Mesenchymal stem cell (in vitro differentiated cells and primary cell): ENCODE measurements around the gene PRSS48.
A peak's percentile ranks its signal among the peaks of the same experiment; 100 is the strongest.

ENCODE experiments used
- DNase-seq: peaks from one replicate; pipeline ENCODE4 v3.0.0-alpha.2; 2013
- H2AFZ ChIP-seq: one replicate; pipeline ENCODE4 v1.6.1; 2013; ENCODE audit warnings: low read depth, mild to moderate bottlenecking, control low read depth, inconsistent platforms, low read length, moderate library complexity
- H2AK5ac ChIP-seq: 2 replicates; pipeline ENCODE4 v1.6.1; 2013; ENCODE audit warnings: low read length, moderate library complexity, mild to moderate bottlenecking, inconsistent platforms; ENCODE audit not compliant: severe bottlenecking
- H2BK120ac ChIP-seq: one replicate; pipeline ENCODE4 v1.6.1; 2013; ENCODE audit warnings: low read depth, mild to moderate bottlenecking, inconsistent platforms, low read length, moderate library complexity
- H2BK12ac ChIP-seq, 2 experiments: one replicate each; pipeline ENCODE4 v1.6.1; 2013; ENCODE audit warnings: inconsistent platforms in 2 of 2, low read length in 2 of 2, mild to moderate bottlenecking in 2 of 2, moderate library complexity in 2 of 2, control low read depth in 1 of 2
- H2BK15ac ChIP-seq: one replicate; pipeline ENCODE4 v1.6.1; 2013; ENCODE audit warnings: mild to moderate bottlenecking, low read depth, inconsistent platforms; ENCODE audit not compliant: poor library complexity, severe bottlenecking
- H2BK5ac ChIP-seq: 2 replicates; pipeline ENCODE4 v1.6.1; 2013; ENCODE audit warnings: low read depth, mild to moderate bottlenecking, low read length, control low read depth, inconsistent platforms; ENCODE audit not compliant: poor library complexity, severe bottlenecking
- H3K14ac ChIP-seq, 2 experiments: one replicate each; pipeline ENCODE4 v1.6.1; 2013; ENCODE audit warnings: inconsistent platforms in 2 of 2, low read length in 2 of 2, control low read depth in 1 of 2, mild to moderate bottlenecking in 1 of 2, moderate library complexity in 1 of 2
- H3K18ac ChIP-seq, 2 experiments: one replicate each; pipeline ENCODE4 v1.6.1; 2013; ENCODE audit warnings: inconsistent platforms in 2 of 2, low read length in 2 of 2, control low read depth in 1 of 2, low read depth in 1 of 2, mild to moderate bottlenecking in 1 of 2
- H3K23ac ChIP-seq, 2 experiments: one replicate each; pipeline ENCODE4 v1.6.1; 2013; ENCODE audit warnings: inconsistent platforms in 2 of 2, low read length in 2 of 2, mild to moderate bottlenecking in 2 of 2, moderate library complexity in 2 of 2, control low read depth in 1 of 2
- H3K27ac ChIP-seq: 2 replicates; pipeline ENCODE4 v1.5.1; 2013; ENCODE audit warnings: mild to moderate bottlenecking, moderate library complexity, low read length, control low read depth, inconsistent platforms; ENCODE audit not compliant: poor library complexity, severe bottlenecking
- H3K27me3 ChIP-seq, 2 experiments: 2 replicates each; pipeline versions ENCODE4 v1.6.1 to v1.7.0; 2013; ENCODE audit warnings: low read length in 2 of 2, mild to moderate bottlenecking in 2 of 2, moderate library complexity in 2 of 2, control low read depth in 1 of 2, inconsistent platforms in 1 of 2; ENCODE audit not compliant: control insufficient read depth in 1 of 2, insufficient read depth in 1 of 2
- H3K36me3 ChIP-seq, 2 experiments: 2 replicates each; pipeline versions ENCODE4 v1.6.1 to v1.7.0; 2013; ENCODE audit warnings: low read length in 2 of 2, control low read depth in 1 of 2, inconsistent platforms in 1 of 2, low read depth in 1 of 2, mild to moderate bottlenecking in 1 of 2; ENCODE audit not compliant: insufficient read depth in 2 of 2, control insufficient read depth in 1 of 2
- H3K4ac ChIP-seq, 2 experiments: one replicate each; pipeline ENCODE4 v1.6.1; 2013; ENCODE audit warnings: inconsistent platforms in 2 of 2, low read length in 2 of 2, mild to moderate bottlenecking in 2 of 2, moderate library complexity in 2 of 2, control low read depth in 1 of 2, low read depth in 1 of 2
- H3K4me1 ChIP-seq: 2 replicates; pipeline ENCODE4 v1.6.1; 2013; ENCODE audit warnings: low read depth, low read length, control low read depth; ENCODE audit not compliant: control insufficient read depth, insufficient read depth
- H3K4me2 ChIP-seq: 2 replicates; pipeline ENCODE4 v1.6.1; 2013; ENCODE audit warnings: low read length, mild to moderate bottlenecking, inconsistent platforms; ENCODE audit not compliant: poor library complexity, severe bottlenecking
- H3K4me3 ChIP-seq, 2 experiments: 2 replicates each; pipeline versions ENCODE4 v1.5.1 to v1.7.0; 2013; ENCODE audit warnings: low read length in 2 of 2, mild to moderate bottlenecking in 2 of 2, control low read depth in 1 of 2, low read depth in 1 of 2; ENCODE audit not compliant: insufficient read depth in 1 of 2
- H3K79me1 ChIP-seq: replicated peaks from 2 replicates; pipeline ENCODE4 v1.6.1; 2013; ENCODE audit warnings: mild to moderate bottlenecking, control low read depth, low read length, inconsistent platforms; ENCODE audit not compliant: poor library complexity, severe bottlenecking
- H3K9ac ChIP-seq: 2 replicates; pipeline ENCODE4 v1.7.0; 2013; ENCODE audit warnings: mild to moderate bottlenecking, low read length, moderate library complexity
- H3K9me3 ChIP-seq: 2 replicates; pipeline ENCODE4 v1.7.0; 2013; ENCODE audit warnings: mild to moderate bottlenecking, low read length; ENCODE audit not compliant: control insufficient read depth
- H4K8ac ChIP-seq: one replicate; pipeline ENCODE4 v1.6.1; 2013; ENCODE audit warnings: inconsistent platforms, mild to moderate bottlenecking, low read length, moderate library complexity
- H4K91ac ChIP-seq: one replicate; pipeline ENCODE4 v1.6.1; 2013; ENCODE audit warnings: mild to moderate bottlenecking, low read length, inconsistent platforms
- WGBS: methylation state at CpG from one replicate; pipeline ENCODE4 v1.1.7; 2013; ENCODE audit warnings: mixed read lengths; 5-methylcytosine and 5-hydroxymethylcytosine counted together

The PRSS48 gene

GRCh38 chr4:151325111-151325948 is 48.4 kb downstream of the PRSS48 start, which contains the start of gene SH3D19:
Gene SH3D19 (minus strand): TSS chr4:151325605. CDS start chr4:151325352, 253 bp downstream.
- Histone ChIP-seq H3K9me3 (no peaks in the 10 kb centered on the region), H4K91ac (peak within 1 kb of the TSS; percentile 41), H2BK5ac (no peak within 1 kb of the TSS), H3K79me1 (peaks cover 9% of the 10 kb centered on the region), H2AK5ac (no peak within 1 kb of the TSS), H3K4ac (peak within 1 kb of the TSS; percentile 67 to 86), H3K14ac (peak within 1 kb of the TSS in 1 of 2 experiments; percentile 81), H2BK15ac (peak within 1 kb of the TSS; percentile 12), H4K8ac (peak within 1 kb of the TSS; percentile 42), H2BK120ac (peak within 1 kb of the TSS; percentile 57), H3K27me3 (no peaks in the 10 kb centered on the region), H3K23ac (peak within 1 kb of the TSS in 1 of 2 experiments; percentile 20), H3K18ac (peak within 1 kb of the TSS; percentile 30 to 89), H3K27ac (peak within 1 kb of the TSS; percentile 58), H3K4me3 (peak within 1 kb of the TSS; percentile 84 to 90), H3K9ac (peak within 1 kb of the TSS; percentile 91), H3K36me3 (no peaks in the 10 kb centered on the region), H2AFZ (peak within 1 kb of the TSS; percentile 86), H3K4me2 (peak within 1 kb of the TSS; percentile 96), H3K4me1 (no peaks in the 10 kb centered on the region), H2BK12ac (no peak within 1 kb of the TSS)
- WGBS = under 1% methylated on average over 54 of the region's 88 CpGs
- DNase-seq = peak; percentile 76

GRCh38 chr4:151325949-151326246 is 48.9 kb downstream of the PRSS48 start:
- Histone ChIP-seq H3K4me2 (peak overlapping the region; percentile 96), H3K27ac (no peak overlapping the region), H3K4ac (peak overlapping the region in 1 of 2 experiments; percentile 49), H3K9me3 (no peaks in the 10 kb centered on the region), H4K91ac (no peak overlapping the region), H2BK15ac (no peak overlapping the region), H2BK5ac (no peak overlapping the region), H3K36me3 (no peaks in the 10 kb centered on the region), H3K4me1 (no peaks in the 10 kb centered on the region), H4K8ac (peak overlapping the region; percentile 27), H2BK12ac (no peak overlapping the region), H2AK5ac (no peak overlapping the region), H3K18ac (peak overlapping the region in 1 of 2 experiments; percentile 30), H3K27me3 (no peaks in the 10 kb centered on the region), H2BK120ac (no peak overlapping the region), H3K9ac (peak overlapping the region; percentile 91), H2AFZ (peak overlapping the region; percentile 86), H3K4me3 (peak overlapping the region; percentile 84 to 90), H3K79me1 (peaks cover 9% of the 10 kb centered on the region), H3K14ac (no peak overlapping the region), H3K23ac (no peak overlapping the region)
- no peak for DNase-seq
- 70% methylated on average over 6 of the region's 6 CpGs for WGBS

GRCh38 chr4:151329217-151330007 is 52.5 kb downstream of the PRSS48 start:
- no peak for DNase-seq
- no peak overlapping the region for H2AFZ ChIP-seq
- no peaks in the 10 kb centered on the region for H3K4me1 ChIP-seq
- H3K79me1 ChIP-seq = peaks cover 4% of the 10 kb centered on the region
- no peaks in the 10 kb centered on the region for H3K27me3 ChIP-seq
- no peak overlapping the region for H2BK120ac ChIP-seq
- no peak overlapping the region for H3K18ac ChIP-seq
- H3K4me3 ChIP-seq = no peak overlapping the region
- no peaks in the 10 kb centered on the region for H3K9me3 ChIP-seq
- WGBS = no CpG with 5 or more reads among the region's 4 CpGs
- no peak overlapping the region for H2BK5ac ChIP-seq
- no peak overlapping the region for H3K27ac ChIP-seq
- no peaks in the 10 kb centered on the region for H3K36me3 ChIP-seq
- H3K23ac ChIP-seq = no peak overlapping the region
- no peak overlapping the region for H2AK5ac ChIP-seq
- no peak overlapping the region for H3K14ac ChIP-seq
- H2BK12ac ChIP-seq = no peak overlapping the region
- no peak overlapping the region for H3K4me2 ChIP-seq
- H3K4ac ChIP-seq = no peak overlapping the region
- no peak overlapping the region for H3K9ac ChIP-seq
- no peak overlapping the region for H4K8ac ChIP-seq
- H4K91ac ChIP-seq = no peak overlapping the region
- no peak overlapping the region for H2BK15ac ChIP-seq
